Type B pancreatic cell (in vitro differentiated cells): ENCODE measurements around the gene CCL5. TPM values are rescaled to one million over a fixed set of nuclear protein-coding genes. Genes with fewer than 3 reads are reported as not detected.

ENCODE experiments used
- DNase-seq: peaks from one replicate; pipeline ENCODE4 v3.0.0; 2021; ENCODE audit warnings: mixed read lengths; ENCODE audit not compliant: unreplicated experiment; ENCODE audit errors: extremely low spot score
- H3K27ac Mint-ChIP-seq: 2 replicates; pipeline ENCODE4 v1.8.0; 2021; ENCODE audit warnings: mild to moderate bottlenecking, mixed read lengths
- H3K27me3 Mint-ChIP-seq: 2 replicates; pipeline ENCODE4 v1.8.0; 2021; ENCODE audit warnings: mixed read lengths
- H3K36me3 Mint-ChIP-seq: 2 replicates; pipeline ENCODE4 v1.8.0; 2021; ENCODE audit warnings: mixed read lengths
- H3K4me1 Mint-ChIP-seq: one replicate; pipeline ENCODE4 v1.8.0; 2021; ENCODE audit warnings: mixed read lengths; ENCODE audit not compliant: unreplicated experiment
- H3K4me3 Mint-ChIP-seq: 2 replicates; pipeline ENCODE4 v1.8.0; 2021; ENCODE audit warnings: mild to moderate bottlenecking, mixed read lengths
- H3K9me3 Mint-ChIP-seq: 2 replicates; pipeline ENCODE4 v1.8.0; 2021; ENCODE audit warnings: mixed read lengths
- CTCF ChIP-seq: fragments of 200-600 bp; sonication (generic); conservative IDR thresholded peaks from 2 replicates; pipeline ENCODE4 v1.5.0; 2021; ENCODE audit warnings: antibody characterized with exemption, mild to moderate bottlenecking
- total RNA-seq: library from RNA; stranded (reverse); gene quantifications from 2 replicates; pipeline ENCODE4 v1.2.1, GENCODE V29; 2021; ENCODE audit warnings: low replicate concordance

Gene CCL5
- total RNA-seq, 1 donor from 2014 or later: not detected

GRCh38 chr17:35917519-35918213 is 37.5 kb upstream of the CCL5 start:
- TF ChIP-seq CTCF: no peak

GRCh38 chr17:35915153-35915964 is 35.2 kb upstream of the CCL5 start:
- no peaks in the 10 kb centered on the region for H3K4me1 Mint-ChIP-seq
- H3K4me3 Mint-ChIP-seq: no peak overlapping the region
- H3K27me3 Mint-ChIP-seq: no peaks in the 10 kb centered on the region
- H3K9me3 Mint-ChIP-seq: peaks cover 8% of the 10 kb centered on the region
- TF ChIP-seq CTCF: no peak
- peaks cover 4% of the 10 kb centered on the region for H3K36me3 Mint-ChIP-seq
- DNase-seq: no peak
- no peak overlapping the region for H3K27ac Mint-ChIP-seq

More at GRCh38 chr17:35917519-35918213, 37.5 kb upstream of the CCL5 start:
- peaks cover 4% of the 10 kb centered on the region for H3K36me3 Mint-ChIP-seq
- no peaks in the 10 kb centered on the region for H3K27me3 Mint-ChIP-seq
- no peak for DNase-seq
- H3K9me3 Mint-ChIP-seq: peaks cover 8% of the 10 kb centered on the region
- H3K4me1 Mint-ChIP-seq: no peaks in the 10 kb centered on the region
- H3K27ac Mint-ChIP-seq: no peak overlapping the region
- no peak overlapping the region for H3K4me3 Mint-ChIP-seq

- no peak overlapping the region for H3K27ac Mint-ChIP-seq
- H3K27me3 Mint-ChIP-seq: no peaks in the 10 kb centered on the region
- H3K36me3 Mint-ChIP-seq: peaks cover 4% of the 10 kb centered on the region
- TF ChIP-seq CTCF: no peak
- peaks cover 8% of the 10 kb centered on the region for H3K9me3 Mint-ChIP-seq
- DNase-seq: no peak
- H3K4me1 Mint-ChIP-seq: no peaks in the 10 kb centered on the region
- H3K4me3 Mint-ChIP-seq: no peak overlapping the region
Measured at GRCh38 chr17:35914354-35914753, 34.2 kb upstream of the CCL5 start.

- DNase-seq: no peak
- TF ChIP-seq CTCF: no peak
- no peaks in the 10 kb centered on the region for H3K4me1 Mint-ChIP-seq
- no peak overlapping the region for H3K4me3 Mint-ChIP-seq
- no peaks in the 10 kb centered on the region for H3K27me3 Mint-ChIP-seq
- peaks cover 8% of the 10 kb centered on the region for H3K9me3 Mint-ChIP-seq
- H3K36me3 Mint-ChIP-seq: peaks cover 4% of the 10 kb centered on the region
- H3K27ac Mint-ChIP-seq: no peak overlapping the region
Measured at GRCh38 chr17:35913609-35914008, 33.4 kb upstream of the CCL5 start.

GRCh38 chr17:35912942-35913341 is 32.8 kb upstream of the CCL5 start:
- no peaks in the 10 kb centered on the region for H3K4me1 Mint-ChIP-seq
- H3K27ac Mint-ChIP-seq: no peak overlapping the region
- DNase-seq: no peak
- H3K9me3 Mint-ChIP-seq: peaks cover 8% of the 10 kb centered on the region
- no peak overlapping the region for H3K4me3 Mint-ChIP-seq
- H3K27me3 Mint-ChIP-seq: no peaks in the 10 kb centered on the region
- H3K36me3 Mint-ChIP-seq: no peaks in the 10 kb centered on the region
- TF ChIP-seq CTCF: no peak
